Liver (tissue), 3 donors: ENCODE measurements around the gene KRTAP10-6.

Experiments
- CTCF ChIP-seq: fragments of 150-350 bp; IDR thresholded peaks from 2 replicates; pipeline ENCODE4 v1.5.1; 2017; ENCODE audit warnings: improper control_type of control experiment, low read depth, low read length; ENCODE audit not compliant: missing input control
- GABPA ChIP-seq, 2 donors: IDR thresholded peaks in 1 of 2; conservative IDR thresholded peaks in 1 of 2; 2 replicates each; pipeline ENCODE4 v1.6.1; 2016; ENCODE audit warnings: antibody characterized with exemption in 2 of 2, mild to moderate bottlenecking in 1 of 2, moderate library complexity in 1 of 2
- MAX ChIP-seq: IDR thresholded peaks from 2 replicates; pipeline ENCODE4 v1.6.1; 2016; ENCODE audit warnings: antibody characterized with exemption
- NR2F2 ChIP-seq: IDR thresholded peaks from 2 replicates; pipeline ENCODE4 v1.6.1; 2016; ENCODE audit warnings: antibody characterized with exemption
- TAF1 ChIP-seq: conservative IDR thresholded peaks from 2 replicates; pipeline ENCODE4 v1.6.1; 2016; ENCODE audit warnings: antibody characterized with exemption, mild to moderate bottlenecking
- donor health status: healthy.
- donor health status: healthy.

- no peak for TF ChIP-seq CTCF
- TF ChIP-seq MAX: no peak
- no peak for TF ChIP-seq TAF1
- TF ChIP-seq GABPA (IDR thresholded peaks at IDR 0.05 in 1 of 2, conservative IDR thresholded peaks at IDR 0.05 in 1 of 2): no peak
- no peak for TF ChIP-seq NR2F2
These were observed 19.2 kb upstream of the KRTAP10-6 start for GRCh38 chr21:44611551-44611950.
